ENCODE measurements around the gene CLIP2.
A peak's percentile ranks its signal among the peaks of the same experiment; 100 is the strongest.
"Not testable (repeated sequence)": the region's sequence is repeated elsewhere in the genome, so short reads cannot be mapped to it uniquely, and the experiment has no call there.

Gene CLIP2

DNA sequence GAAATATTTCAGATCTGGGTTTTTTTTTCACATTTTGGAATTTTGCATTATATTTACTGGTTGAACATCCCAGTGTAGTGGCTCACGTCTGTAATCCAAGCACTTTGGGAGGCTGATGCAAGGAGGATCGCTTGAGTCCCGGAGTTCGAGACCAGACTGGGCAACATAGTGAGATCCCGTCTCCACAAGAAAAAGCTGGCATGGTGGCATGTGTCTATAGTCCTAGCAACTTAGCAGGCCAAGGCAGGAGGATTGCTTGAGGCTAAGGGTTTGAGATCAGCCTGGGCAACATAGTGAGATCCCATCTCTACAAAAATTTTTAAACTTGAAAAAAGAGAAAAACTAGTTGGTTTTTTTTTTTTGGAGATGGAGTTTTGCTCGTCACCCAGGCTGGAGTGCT lies 41.1 kb upstream of the CLIP2 start:
- no peak overlapping the region for H2BK15ac ChIP-seq (ENCODE audit: low read length)
- H4K91ac ChIP-seq (ENCODE audit: low read depth, low read length, poor library complexity): no peak overlapping the region

DNA sequence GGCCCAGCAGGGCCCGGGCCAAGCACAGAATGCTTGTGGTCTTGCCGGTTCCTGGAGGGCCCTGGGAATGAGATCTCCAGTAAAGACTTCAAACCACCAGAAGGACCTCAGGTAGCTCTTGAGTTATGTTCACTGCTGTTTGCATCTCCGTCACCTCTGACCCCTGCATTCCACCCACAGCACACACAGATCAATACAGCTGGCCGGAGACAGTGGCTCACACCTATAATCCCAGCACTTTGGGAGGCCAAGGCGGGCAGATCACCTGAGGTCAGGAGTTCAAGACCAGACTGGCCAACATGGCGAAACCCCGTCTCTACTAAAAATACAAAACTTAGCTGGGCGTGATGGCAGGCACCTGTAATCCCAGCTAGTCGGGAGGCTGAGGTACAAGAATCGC lies 40.1 kb upstream of the CLIP2 start:
- DNase-seq (ENCODE audit: low spot score); H3K9ac ChIP-seq (ENCODE audit: low read depth, low read length, poor library complexity); H2BK12ac ChIP-seq (ENCODE audit: low read length); H4K91ac ChIP-seq (ENCODE audit: low read depth, low read length, poor library complexity); H2AFZ ChIP-seq (ENCODE audit: low read length); H3K4me2 ChIP-seq (ENCODE audit: insufficient read depth, low read length, poor library complexity, severe bottlenecking); H3K9me3 ChIP-seq (replicated peaks in 1 of 2; ENCODE audit: control insufficient read depth in 2 of 2, insufficient read depth in 1 of 2, low read depth in 1 of 2, low read length in 2 of 2); H3K27me3 ChIP-seq (ENCODE audit: control insufficient read depth in 3 of 3, insufficient read depth in 3 of 3, low read depth in 1 of 3, low read length in 3 of 3); H2BK5ac ChIP-seq (ENCODE audit: low read length); H2BK120ac ChIP-seq (ENCODE audit: low read depth, low read length); H2AK5ac ChIP-seq (ENCODE audit: low read depth, low read length); H3K79me1 ChIP-seq (ENCODE audit: low read depth, low read length); H4K8ac ChIP-seq (ENCODE audit: low read depth, low read length); H3K4me3 ChIP-seq (ENCODE audit: low read length in 2 of 2); H3K14ac ChIP-seq (ENCODE audit: low read length); H3K18ac ChIP-seq (ENCODE audit: low read length); H3K27ac ChIP-seq (replicated peaks; ENCODE audit: low read length); H2BK15ac ChIP-seq (ENCODE audit: low read length); H3K4ac ChIP-seq (ENCODE audit: low read length); H3K23ac ChIP-seq (ENCODE audit: low read depth, low read length, poor library complexity); H3K4me1 ChIP-seq (ENCODE audit: control insufficient read depth in 2 of 2, insufficient read depth in 1 of 2, low read depth in 1 of 2, low read length in 2 of 2): not testable (repeated sequence)
- peaks cover 26 to 80% of the 10 kb centered on the region in 2 donors for H3K36me3 ChIP-seq (replicated peaks in 1 of 2; ENCODE audit: control insufficient read depth in 2 of 2, insufficient read depth in 2 of 2, low read length in 2 of 2)
- WGBS, 2 donors (ENCODE audit: extremely low coverage in 2 of 2, insufficient read length in 2 of 2, insufficient replicate concordance in 1 of 2): no CpG with 5 or more reads among the region's 10 CpGs

More for the DNA sequence above, 41.1 kb upstream of the CLIP2 start:
- H4K8ac ChIP-seq (ENCODE audit: low read depth, low read length): no peak overlapping the region
- H3K4me2 ChIP-seq (ENCODE audit: insufficient read depth, low read length, poor library complexity, severe bottlenecking): no peak overlapping the region
- H2BK120ac ChIP-seq (ENCODE audit: low read depth, low read length): no peak overlapping the region
- no peak overlapping the region for H2AK5ac ChIP-seq (ENCODE audit: low read depth, low read length)
- H3K4ac ChIP-seq (ENCODE audit: low read length): no peak overlapping the region
- WGBS, 2 donors (ENCODE audit: extremely low coverage in 2 of 2, insufficient read length in 2 of 2, insufficient replicate concordance in 1 of 2): no CpG with 5 or more reads among the region's 6 CpGs
- no peak overlapping the region for H3K9ac ChIP-seq (ENCODE audit: low read depth, low read length, poor library complexity)
- H3K27ac ChIP-seq (replicated peaks; ENCODE audit: low read length): no peak overlapping the region
- no peak overlapping the region for H3K23ac ChIP-seq (ENCODE audit: low read depth, low read length, poor library complexity)
- peaks cover under 1% of the 10 kb centered on the region in 2 donors for H3K4me1 ChIP-seq (ENCODE audit: control insufficient read depth in 2 of 2, insufficient read depth in 1 of 2, low read depth in 1 of 2, low read length in 2 of 2)
- H2AFZ ChIP-seq (ENCODE audit: low read length): no peak overlapping the region
- no peaks in the 10 kb centered on the region for H3K27me3 ChIP-seq (ENCODE audit: control insufficient read depth in 3 of 3, insufficient read depth in 3 of 3, low read depth in 1 of 3, low read length in 3 of 3)
- H3K36me3 ChIP-seq (replicated peaks in 1 of 2; ENCODE audit: control insufficient read depth in 2 of 2, insufficient read depth in 2 of 2, low read length in 2 of 2): peaks cover 30 to 86% of the 10 kb centered on the region in 2 donors
- no peak overlapping the region for H2BK5ac ChIP-seq (ENCODE audit: low read length)
- H3K18ac ChIP-seq (ENCODE audit: low read length): no peak overlapping the region
- H2BK12ac ChIP-seq (ENCODE audit: low read length): no peak overlapping the region
- H3K79me1 ChIP-seq (ENCODE audit: low read depth, low read length): peaks cover 2% of the 10 kb centered on the region
- no peak overlapping the region for H3K14ac ChIP-seq (ENCODE audit: low read length)
- no peaks in the 10 kb centered on the region for H3K9me3 ChIP-seq (replicated peaks in 1 of 2; ENCODE audit: control insufficient read depth in 2 of 2, insufficient read depth in 1 of 2, low read depth in 1 of 2, low read length in 2 of 2)
- DNase-seq (ENCODE audit: low spot score): no peak
- H3K4me3 ChIP-seq (ENCODE audit: low read length in 2 of 2): no peak overlapping the region

DNA sequence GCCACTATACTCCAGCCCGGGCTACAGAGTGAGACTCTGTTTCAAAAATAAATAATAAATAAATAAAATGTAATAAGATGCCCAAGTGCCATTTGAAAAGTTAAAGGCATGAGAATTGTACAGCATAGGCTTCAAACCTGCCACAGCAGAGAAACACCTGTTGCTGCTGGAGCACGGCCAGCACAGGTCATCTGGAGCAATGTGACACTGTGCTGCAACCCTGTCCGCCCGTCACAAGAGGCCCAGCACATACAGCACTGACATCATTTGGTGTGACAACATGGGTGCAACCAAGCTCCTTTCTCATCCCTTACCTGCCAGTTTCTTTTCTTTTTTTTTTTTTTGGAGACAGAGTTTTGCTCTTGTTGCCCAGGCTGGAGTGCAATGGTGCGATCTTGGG lies 36.3 kb upstream of the CLIP2 start:
- Histone ChIP-seq H3K4ac (ENCODE audit: low read length) (no peak overlapping the region), H3K27me3 (ENCODE audit: control insufficient read depth in 3 of 3, insufficient read depth in 3 of 3, low read depth in 1 of 3, low read length in 3 of 3) (no peaks in the 10 kb centered on the region), H2BK15ac (ENCODE audit: low read length) (no peak overlapping the region), H3K4me1 (ENCODE audit: control insufficient read depth in 2 of 2, insufficient read depth in 1 of 2, low read depth in 1 of 2, low read length in 2 of 2) (peaks cover 2 to 7% of the 10 kb centered on the region in 2 donors), H3K36me3 (replicated peaks in 1 of 2; ENCODE audit: control insufficient read depth in 2 of 2, insufficient read depth in 2 of 2, low read length in 2 of 2) (peaks cover 20 to 48% of the 10 kb centered on the region in 2 donors), H3K27ac (replicated peaks; ENCODE audit: low read length) (no peak overlapping the region), H3K14ac (ENCODE audit: low read length) (no peak overlapping the region), H2BK12ac (ENCODE audit: low read length) (no peak overlapping the region), H3K9ac (ENCODE audit: low read depth, low read length, poor library complexity) (no peak overlapping the region), H3K9me3 (replicated peaks in 1 of 2; ENCODE audit: control insufficient read depth in 2 of 2, insufficient read depth in 1 of 2, low read depth in 1 of 2, low read length in 2 of 2) (no peaks in the 10 kb centered on the region), H2AFZ (ENCODE audit: low read length) (no peak overlapping the region), H4K91ac (ENCODE audit: low read depth, low read length, poor library complexity) (no peak overlapping the region), H3K79me1 (ENCODE audit: low read depth, low read length) (peaks cover 9% of the 10 kb centered on the region), H3K23ac (ENCODE audit: low read depth, low read length, poor library complexity) (no peak overlapping the region), H2AK5ac (ENCODE audit: low read depth, low read length) (no peak overlapping the region), H3K18ac (ENCODE audit: low read length) (no peak overlapping the region), H4K8ac (ENCODE audit: low read depth, low read length) (no peak overlapping the region), H3K4me2 (ENCODE audit: insufficient read depth, low read length, poor library complexity, severe bottlenecking) (no peak overlapping the region), H2BK5ac (ENCODE audit: low read length) (no peak overlapping the region), H3K4me3 (ENCODE audit: low read length in 2 of 2) (peak overlapping the region in 1 of 2 donors; percentile 95), H2BK120ac (ENCODE audit: low read depth, low read length) (no peak overlapping the region)
- DNase-seq (ENCODE audit: low spot score): no peak
- no CpG with 5 or more reads among the region's 5 CpGs for WGBS, 2 donors (ENCODE audit: extremely low coverage in 2 of 2, insufficient read length in 2 of 2, insufficient replicate concordance in 1 of 2)

DNA sequence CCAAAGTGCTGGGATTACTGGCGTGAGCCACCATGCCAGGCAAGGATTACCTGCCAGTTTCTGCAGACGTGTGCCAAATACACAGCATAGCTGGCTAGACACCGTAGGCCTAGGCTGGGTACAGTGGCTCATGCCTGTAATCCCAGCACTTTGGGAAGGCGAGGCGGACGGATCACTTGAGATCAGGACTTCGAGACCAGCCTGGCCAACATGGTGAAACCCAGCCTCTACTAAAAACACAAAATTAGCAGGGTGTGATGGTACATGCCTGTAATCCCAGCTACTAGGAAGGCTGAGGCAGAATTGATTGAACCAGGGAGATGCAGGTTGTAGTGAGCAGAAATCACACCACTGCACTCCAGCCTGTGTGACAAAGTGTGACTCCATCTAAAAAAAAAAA lies 35.9 kb upstream of the CLIP2 start:
- H3K23ac ChIP-seq (ENCODE audit: low read depth, low read length, poor library complexity): no peak overlapping the region
- no peaks in the 10 kb centered on the region for H3K9me3 ChIP-seq (replicated peaks in 1 of 2; ENCODE audit: control insufficient read depth in 2 of 2, insufficient read depth in 1 of 2, low read depth in 1 of 2, low read length in 2 of 2)
- no peak overlapping the region for H3K4ac ChIP-seq (ENCODE audit: low read length)
- H3K4me3 ChIP-seq (ENCODE audit: low read length in 2 of 2): peak overlapping the region; percentile 40 to 95
- H3K4me1 ChIP-seq (ENCODE audit: control insufficient read depth in 2 of 2, insufficient read depth in 1 of 2, low read depth in 1 of 2, low read length in 2 of 2): peaks cover 2 to 7% of the 10 kb centered on the region in 2 donors
- H2AFZ ChIP-seq (ENCODE audit: low read length): no peak overlapping the region
- no peak overlapping the region for H2AK5ac ChIP-seq (ENCODE audit: low read depth, low read length)
- no peak overlapping the region for H4K8ac ChIP-seq (ENCODE audit: low read depth, low read length)
- H2BK12ac ChIP-seq (ENCODE audit: low read length): no peak overlapping the region
- no peaks in the 10 kb centered on the region for H3K27me3 ChIP-seq (ENCODE audit: control insufficient read depth in 3 of 3, insufficient read depth in 3 of 3, low read depth in 1 of 3, low read length in 3 of 3)
- peak overlapping the region; percentile 32 for H3K4me2 ChIP-seq (ENCODE audit: insufficient read depth, low read length, poor library complexity, severe bottlenecking)
- no peak overlapping the region for H4K91ac ChIP-seq (ENCODE audit: low read depth, low read length, poor library complexity)
- peak overlapping the region; percentile 88 for H3K9ac ChIP-seq (ENCODE audit: low read depth, low read length, poor library complexity)
- H3K79me1 ChIP-seq (ENCODE audit: low read depth, low read length): peaks cover 9% of the 10 kb centered on the region
- H3K18ac ChIP-seq (ENCODE audit: low read length): no peak overlapping the region
- H3K14ac ChIP-seq (ENCODE audit: low read length): no peak overlapping the region
- H2BK5ac ChIP-seq (ENCODE audit: low read length): no peak overlapping the region
- H2BK15ac ChIP-seq (ENCODE audit: low read length): no peak overlapping the region
- WGBS, 2 donors (ENCODE audit: extremely low coverage in 2 of 2, insufficient read length in 2 of 2, insufficient replicate concordance in 1 of 2): no CpG with 5 or more reads among the region's 7 CpGs
- H3K27ac ChIP-seq (replicated peaks; ENCODE audit: low read length): no peak overlapping the region
- peaks cover 17 to 43% of the 10 kb centered on the region in 2 donors for H3K36me3 ChIP-seq (replicated peaks in 1 of 2; ENCODE audit: control insufficient read depth in 2 of 2, insufficient read depth in 2 of 2, low read length in 2 of 2)
- H2BK120ac ChIP-seq (ENCODE audit: low read depth, low read length): no peak overlapping the region
- no peak for DNase-seq (ENCODE audit: low spot score)

All from neuronal stem cell (in vitro differentiated cells).